Natural killer cell (primary cell): Measurements from ENCODE around the gene PROM2. TPM values are rescaled to one million over a fixed set of nuclear protein-coding genes. Genes with fewer than 3 reads are reported as not detected.

Experiments
- ATAC-seq, 3 donors: fragments of 150-1000 bp in 2 of 3; fragments of 200-7000 bp in 1 of 3; cut with Tn5 transposase; 1 replicate in 1 of 3; 2 replicates in 2 of 3; pipeline ENCODE4 v1.10.0; 2021; ENCODE audit warnings: mild to moderate bottlenecking in 2 of 3, moderate library complexity in 2 of 3
- DNase-seq, 2 donors: peaks; one replicate each; pipeline versions ENCODE4 v3.0.0 to v3.0.0-alpha.2; 2013 to 2021; ENCODE audit warnings: mixed read lengths in 1 of 2
- H3K27ac ChIP-seq: one replicate; pipeline ENCODE4 v1.5.1; 2013; ENCODE audit warnings: mild to moderate bottlenecking, low read length
- H3K27me3 ChIP-seq: one replicate; pipeline ENCODE4 v1.6.1; 2013; ENCODE audit warnings: low read length; ENCODE audit not compliant: control insufficient read depth, insufficient read depth
- H3K36me3 ChIP-seq: one replicate; pipeline ENCODE4 v1.6.1; 2013; ENCODE audit warnings: low read length; ENCODE audit not compliant: control insufficient read depth, insufficient read depth
- H3K4me1 ChIP-seq: one replicate; pipeline ENCODE4 v1.6.1; 2013; ENCODE audit warnings: low read length; ENCODE audit not compliant: control insufficient read depth, insufficient read depth
- H3K4me3 ChIP-seq: one replicate; pipeline ENCODE4 v1.5.1; 2013; ENCODE audit warnings: low read length
- H3K9me3 ChIP-seq: one replicate; pipeline ENCODE4 v1.6.1; 2013; ENCODE audit warnings: low read length; ENCODE audit not compliant: control insufficient read depth, insufficient read depth
- H3K27ac Mint-ChIP-seq, 2 donors: one replicate each; pipeline ENCODE4 v1.8.0; 2022; ENCODE audit warnings: mild to moderate bottlenecking in 2 of 2, mixed read lengths in 2 of 2, moderate library complexity in 1 of 2
- H3K27me3 Mint-ChIP-seq, 2 donors: one replicate each; pipeline ENCODE4 v1.8.0; 2022; ENCODE audit warnings: low read depth in 2 of 2, mixed read lengths in 2 of 2
- H3K36me3 Mint-ChIP-seq: one replicate; pipeline ENCODE4 v1.8.0; 2022; ENCODE audit warnings: mixed read lengths
- H3K4me1 Mint-ChIP-seq, 2 donors: one replicate each; pipeline ENCODE4 v1.8.0; 2022; ENCODE audit warnings: mixed read lengths in 2 of 2
- H3K4me3 Mint-ChIP-seq: one replicate; pipeline ENCODE4 v1.8.0; 2022; ENCODE audit warnings: mild to moderate bottlenecking, moderate library complexity, mixed read lengths
- H3K9me3 Mint-ChIP-seq, 2 donors: one replicate each; pipeline ENCODE4 v1.8.0; 2022; ENCODE audit warnings: mixed read lengths in 2 of 2
- CTCF ChIP-seq: fragments of 200-600 bp; IDR thresholded peaks from one replicate; pipeline ENCODE4 v1.8.0; 2022; ENCODE audit warnings: antibody characterized with exemption
- WGBS: methylation state at CpG from one replicate; pipeline ENCODE4 v1.1.7; 2013; ENCODE audit warnings: missing lambda C conversion rate; ENCODE audit not compliant: insufficient coverage; 5-methylcytosine and 5-hydroxymethylcytosine counted together
- intact Hi-C: fragments of 100-400 bp; cut with micrococcal nuclease; formaldehyde crosslinking; loops from one replicate; pipeline ENCODE4 v1.14.2; 2022
- total RNA-seq, 4 donors: library from RNA; stranded (reverse); fragments of 120-200 nt in 1 of 4; gene quantifications; one replicate each; pipeline versions ENCODE4 v1.2.3 to v1.2.4, GENCODE V29; 2013 to 2022

Gene PROM2
- total RNA-seq, 3 donors from 2014 or later (not counting 1 experiment from before 2014, with no cell fraction given), result 0.64 to 1.1 (median 0.70) TPM

- ATAC-seq, result no peak
- no peaks in the 10 kb centered on the region for H3K9me3 ChIP-seq
- intact Hi-C loops, result no loop called here
These were observed 7.3 kb upstream of the PROM2 start for GRCh38 chr2:95266781-95267430.

GRCh38 chr2:95267458-95268210 lies 6.6 kb upstream of the PROM2 start:
- H3K27ac Mint-ChIP-seq, result no peak overlapping the region
- no peaks in the 10 kb centered on the region for H3K9me3 Mint-ChIP-seq
- no peaks in the 10 kb centered on the region for H3K36me3 Mint-ChIP-seq
- Histone ChIP-seq H3K9me3 (no peaks in the 10 kb centered on the region), H3K27me3 (no peaks in the 10 kb centered on the region), H3K4me1 (no peaks in the 10 kb centered on the region), H3K36me3 (no peaks in the 10 kb centered on the region), H3K4me3 (no peak overlapping the region), H3K27ac (no peak overlapping the region)
- no peak overlapping the region for H3K4me3 Mint-ChIP-seq
- DNase-seq (peak in 1 of 2 donors; percentile 11), ATAC-seq (no peak)
- no peaks in the 10 kb centered on the region for H3K4me1 Mint-ChIP-seq
- no peak for TF ChIP-seq CTCF
- H3K27me3 Mint-ChIP-seq, result peaks cover 0 to 3% of the 10 kb centered on the region in 2 donors
- WGBS, result 84% methylated on average over 11 of the region's 11 CpGs
- intact Hi-C loops, result no loop called here

More at GRCh38 chr2:95266781-95267430, 7.3 kb upstream of the PROM2 start:
- TF ChIP-seq CTCF, result no peak
- 69% methylated on average over 9 of the region's 10 CpGs for WGBS
- H3K27me3 Mint-ChIP-seq, result peaks cover 0 to 3% of the 10 kb centered on the region in 2 donors
- Histone ChIP-seq H3K27me3 (no peaks in the 10 kb centered on the region), H3K4me3 (no peak overlapping the region), H3K4me1 (no peaks in the 10 kb centered on the region), H3K27ac (no peak overlapping the region), H3K36me3 (no peaks in the 10 kb centered on the region)
- H3K36me3 Mint-ChIP-seq, result no peaks in the 10 kb centered on the region
- no peaks in the 10 kb centered on the region for H3K9me3 Mint-ChIP-seq
- H3K4me3 Mint-ChIP-seq, result no peak overlapping the region
- DNase-seq, result peak in 1 of 2 donors; percentile 4
- no peaks in the 10 kb centered on the region for H3K4me1 Mint-ChIP-seq
- no peak overlapping the region for H3K27ac Mint-ChIP-seq

- TF ChIP-seq CTCF, result no peak
These were observed 5.8 kb upstream of the PROM2 start for GRCh38 chr2:95268211-95269035.

More at GRCh38 chr2:95268211-95269035, 5.8 kb upstream of the PROM2 start:
- no peak overlapping the region for H3K4me3 ChIP-seq
- H3K27me3 ChIP-seq, result no peaks in the 10 kb centered on the region
- H3K9me3 ChIP-seq, result no peaks in the 10 kb centered on the region
- H3K36me3 Mint-ChIP-seq, result no peaks in the 10 kb centered on the region
- DNase-seq (peak in 1 of 2 donors; percentile 11), ATAC-seq (no peak)
- intact Hi-C loops, result no loop called here
- 85% methylated on average over 13 of the region's 13 CpGs for WGBS
- H3K27ac ChIP-seq, result no peak overlapping the region
- H3K4me3 Mint-ChIP-seq, result no peak overlapping the region
- H3K27ac Mint-ChIP-seq, result no peak overlapping the region
- H3K4me1 Mint-ChIP-seq, result no peaks in the 10 kb centered on the region
- H3K4me1 ChIP-seq, result no peaks in the 10 kb centered on the region
- no peaks in the 10 kb centered on the region for H3K36me3 ChIP-seq
- H3K9me3 Mint-ChIP-seq, result no peaks in the 10 kb centered on the region
- H3K27me3 Mint-ChIP-seq, result peaks cover 0 to 3% of the 10 kb centered on the region in 2 donors
